Measurements from ENCODE around the gene TMEM255B. TPM values are rescaled to one million over a fixed set of nuclear protein-coding genes. Genes with fewer than 3 reads are reported as not detected.

The TMEM255B gene
- total RNA-seq, 1 experiment from 2014 or later = not detected

- Mint-ChIP-seq H3K36me3 (ENCODE audit: insufficient read depth, unreplicated experiment) (peaks cover 5% of the 10 kb centered on the region), H3K4me3 (ENCODE audit: low read depth, unreplicated experiment) (no peak overlapping the region), H3K9me3 (ENCODE audit: low read depth, unreplicated experiment) (peaks cover 2% of the 10 kb centered on the region), H3K27me3 (ENCODE audit: unreplicated experiment) (no peaks in the 10 kb centered on the region), H3K4me1 (ENCODE audit: low read depth, unreplicated experiment) (no peaks in the 10 kb centered on the region), H3K27ac (ENCODE audit: unreplicated experiment) (no peak overlapping the region)
- TF ChIP-seq, protein P1, sequence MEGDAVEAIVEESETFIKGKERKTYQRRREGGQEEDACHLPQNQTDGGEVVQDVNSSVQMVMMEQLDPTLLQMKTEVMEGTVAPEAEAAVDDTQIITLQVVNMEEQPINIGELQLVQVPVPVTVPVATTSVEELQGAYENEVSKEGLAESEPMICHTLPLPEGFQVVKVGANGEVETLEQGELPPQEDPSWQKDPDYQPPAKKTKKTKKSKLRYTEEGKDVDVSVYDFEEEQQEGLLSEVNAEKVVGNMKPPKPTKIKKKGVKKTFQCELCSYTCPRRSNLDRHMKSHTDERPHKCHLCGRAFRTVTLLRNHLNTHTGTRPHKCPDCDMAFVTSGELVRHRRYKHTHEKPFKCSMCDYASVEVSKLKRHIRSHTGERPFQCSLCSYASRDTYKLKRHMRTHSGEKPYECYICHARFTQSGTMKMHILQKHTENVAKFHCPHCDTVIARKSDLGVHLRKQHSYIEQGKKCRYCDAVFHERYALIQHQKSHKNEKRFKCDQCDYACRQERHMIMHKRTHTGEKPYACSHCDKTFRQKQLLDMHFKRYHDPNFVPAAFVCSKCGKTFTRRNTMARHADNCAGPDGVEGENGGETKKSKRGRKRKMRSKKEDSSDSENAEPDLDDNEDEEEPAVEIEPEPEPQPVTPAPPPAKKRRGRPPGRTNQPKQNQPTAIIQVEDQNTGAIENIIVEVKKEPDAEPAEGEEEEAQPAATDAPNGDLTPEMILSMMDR (IDR thresholded peaks at IDR 0.05; ENCODE audit: unreplicated experiment) = no peak
- BruUV-seq (replicated peaks) = no TSS peak
- DNase-seq = no peak
- intact Hi-C loops (cut with micrococcal nuclease; ENCODE audit: unreplicated experiment) = no loop called here
- CTCF ChIA-PET = no interaction called here
These were observed 53.4 kb downstream of the TMEM255B start for GRCh38 chr13:113812178-113813040.

- BruUV-seq (replicated peaks) = no TSS peak
- Mint-ChIP-seq H3K27me3 (ENCODE audit: unreplicated experiment) (no peaks in the 10 kb centered on the region), H3K36me3 (ENCODE audit: insufficient read depth, unreplicated experiment) (peaks cover 5% of the 10 kb centered on the region), H3K4me1 (ENCODE audit: low read depth, unreplicated experiment) (no peaks in the 10 kb centered on the region), H3K27ac (ENCODE audit: unreplicated experiment) (no peak overlapping the region), H3K9me3 (ENCODE audit: low read depth, unreplicated experiment) (no peaks in the 10 kb centered on the region), H3K4me3 (ENCODE audit: low read depth, unreplicated experiment) (no peak overlapping the region)
- CTCF ChIA-PET = no interaction called here
- DNase-seq = no peak
- intact Hi-C loops (cut with micrococcal nuclease; ENCODE audit: unreplicated experiment) = no loop called here
- TF ChIP-seq, protein P1 (IDR thresholded peaks at IDR 0.05; ENCODE audit: unreplicated experiment) = no peak
These were observed 54.2 kb downstream of the TMEM255B start for GRCh38 chr13:113813070-113813748.

DNA sequence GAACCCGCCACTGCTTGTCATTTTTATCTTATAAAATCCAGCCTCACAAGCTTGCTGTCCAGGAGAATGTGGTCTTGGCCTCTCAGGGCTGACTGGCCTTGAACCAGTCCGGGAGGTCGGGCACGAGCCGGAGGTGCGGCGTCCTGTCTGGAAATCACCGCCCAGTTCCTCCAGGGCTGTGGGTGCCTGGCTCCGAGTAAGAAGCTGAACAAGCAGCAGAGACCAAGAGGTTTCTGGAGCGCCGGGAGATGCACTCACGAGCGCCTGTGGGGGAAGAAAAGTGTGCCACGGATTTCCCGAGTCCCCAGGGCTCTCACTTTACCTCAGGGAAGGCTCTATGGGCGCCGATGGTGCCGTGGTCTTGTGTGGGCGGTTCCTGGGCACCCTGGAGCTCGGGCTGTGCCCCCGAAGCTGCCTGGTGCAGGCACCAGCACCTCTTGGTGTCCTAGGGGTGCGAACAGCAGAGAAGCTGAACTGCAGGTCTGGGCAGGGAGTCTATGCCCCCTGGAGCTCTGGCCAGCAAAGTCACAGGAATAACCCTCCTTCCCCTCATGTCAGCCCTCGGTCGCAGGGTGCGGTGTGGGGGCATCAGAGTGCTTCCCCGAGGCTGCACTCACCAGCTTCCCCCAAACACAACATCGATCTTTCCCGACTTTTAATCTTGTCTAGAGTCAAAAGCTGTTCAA, 54.9 kb downstream of the TMEM255B start:
- CTCF ChIA-PET = no interaction called here
- no peak overlapping the region for H3K4me3 Mint-ChIP-seq (ENCODE audit: low read depth, unreplicated experiment)

GRCh38 chr13:113814435-113814821, 55.4 kb downstream of the TMEM255B start:
- DNase-seq = no peak
- Mint-ChIP-seq H3K27me3 (ENCODE audit: unreplicated experiment) (no peaks in the 10 kb centered on the region), H3K4me1 (ENCODE audit: low read depth, unreplicated experiment) (no peaks in the 10 kb centered on the region), H3K36me3 (ENCODE audit: insufficient read depth, unreplicated experiment) (peaks cover 5% of the 10 kb centered on the region), H3K27ac (ENCODE audit: unreplicated experiment) (no peak overlapping the region), H3K4me3 (ENCODE audit: low read depth, unreplicated experiment) (no peak overlapping the region), H3K9me3 (ENCODE audit: low read depth, unreplicated experiment) (no peaks in the 10 kb centered on the region)
- BruUV-seq (replicated peaks) = no TSS peak
- CTCF ChIA-PET = no interaction called here
- intact Hi-C loops (cut with micrococcal nuclease; ENCODE audit: unreplicated experiment) = no loop called here
- TF ChIP-seq, protein P1 (IDR thresholded peaks at IDR 0.05; ENCODE audit: unreplicated experiment) = no peak

More for the DNA sequence above, 54.9 kb downstream of the TMEM255B start:
- BruUV-seq (replicated peaks) = no TSS peak
- H3K9me3 Mint-ChIP-seq (ENCODE audit: low read depth, unreplicated experiment) = no peaks in the 10 kb centered on the region
- intact Hi-C loops (cut with micrococcal nuclease; ENCODE audit: unreplicated experiment) = no loop called here
- H3K27ac Mint-ChIP-seq (ENCODE audit: unreplicated experiment) = no peak overlapping the region
- no peaks in the 10 kb centered on the region for H3K4me1 Mint-ChIP-seq (ENCODE audit: low read depth, unreplicated experiment)
- peaks cover 5% of the 10 kb centered on the region for H3K36me3 Mint-ChIP-seq (ENCODE audit: insufficient read depth, unreplicated experiment)
- no peaks in the 10 kb centered on the region for H3K27me3 Mint-ChIP-seq (ENCODE audit: unreplicated experiment)
- TF ChIP-seq, protein P1 (IDR thresholded peaks at IDR 0.05; ENCODE audit: unreplicated experiment) = no peak
- DNase-seq = no peak
